Right renal pelvis (tissue), 4 donors: ENCODE data around the gene CNTLN. TPM values are rescaled to one million over a fixed set of nuclear protein-coding genes. Genes with fewer than 3 reads are reported as not detected.
"Not testable (repeated sequence)": the region's sequence is repeated elsewhere in the genome, so short reads cannot be mapped to it uniquely, and the experiment has no call there.

Experiments used
- DNase-seq, 4 donors: peaks; one replicate each; pipeline ENCODE4 v3.0.0-alpha.2; 2013; ENCODE audit warnings: low read depth in 4 of 4, low spot score in 3 of 4, missing footprints in 1 of 4
- polyA plus RNA-seq, 4 donors: library from polyadenylated mRNA; unstranded; fragments of 120-200 nt; gene quantifications; one replicate each; pipeline ENCODE4 v1.2.1, GENCODE V29; 2013; ENCODE audit not compliant: insufficient read length in 4 of 4

Gene CNTLN
- polyA plus RNA-seq, 4 donors: 12.2 to 14.7 (median 14.0) TPM

GRCh38 chr9:17397166-17397728, 262.4 kb downstream of the CNTLN start:
- not testable (repeated sequence) for DNase-seq

- DNase-seq: no peak
These were observed 263.5 kb downstream of the CNTLN start for GRCh38 chr9:17398350-17398749.

DNA sequence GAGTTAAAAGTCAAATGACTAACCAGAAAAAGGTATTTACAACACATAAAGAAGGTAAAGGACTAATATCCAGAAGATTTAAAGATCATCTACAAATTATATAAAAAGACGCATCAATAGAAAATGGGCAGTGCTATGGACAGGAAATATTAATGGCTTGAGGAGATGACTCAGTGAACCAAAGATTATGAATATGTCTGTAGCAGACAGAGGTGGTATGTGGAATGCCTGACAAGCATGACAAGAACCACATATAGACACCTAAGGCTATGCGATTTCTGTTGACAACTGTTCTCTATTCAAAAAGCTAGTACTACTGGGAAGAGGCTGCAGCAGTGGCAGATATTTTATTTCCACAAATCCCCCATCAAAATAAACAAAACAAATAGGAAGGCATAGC, 267.0 kb downstream of the CNTLN start:
- no peak for DNase-seq

- DNase-seq: no peak
These were observed 267.5 kb downstream of the CNTLN start for GRCh38 chr9:17402309-17402708.

DNA sequence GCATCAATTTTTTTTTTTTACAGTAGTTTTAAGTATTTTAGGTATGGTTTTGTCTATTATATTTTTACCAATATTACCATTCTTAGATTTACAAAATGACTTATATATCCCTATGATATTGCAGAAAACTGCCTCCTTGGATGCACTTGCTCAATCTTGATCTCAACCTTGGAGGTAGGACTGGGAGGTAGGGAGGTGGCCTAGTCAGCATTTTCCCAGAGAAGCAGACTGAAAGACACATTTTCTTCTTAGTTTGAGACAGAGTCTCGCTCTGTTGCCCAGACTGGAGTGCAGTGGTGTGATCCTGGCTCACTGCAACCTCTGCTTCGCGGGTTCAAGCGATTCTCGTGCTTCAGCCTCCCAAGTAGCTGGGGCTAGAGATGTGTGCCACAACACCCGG, 268.7 kb downstream of the CNTLN start:
- DNase-seq: no peak

DNA sequence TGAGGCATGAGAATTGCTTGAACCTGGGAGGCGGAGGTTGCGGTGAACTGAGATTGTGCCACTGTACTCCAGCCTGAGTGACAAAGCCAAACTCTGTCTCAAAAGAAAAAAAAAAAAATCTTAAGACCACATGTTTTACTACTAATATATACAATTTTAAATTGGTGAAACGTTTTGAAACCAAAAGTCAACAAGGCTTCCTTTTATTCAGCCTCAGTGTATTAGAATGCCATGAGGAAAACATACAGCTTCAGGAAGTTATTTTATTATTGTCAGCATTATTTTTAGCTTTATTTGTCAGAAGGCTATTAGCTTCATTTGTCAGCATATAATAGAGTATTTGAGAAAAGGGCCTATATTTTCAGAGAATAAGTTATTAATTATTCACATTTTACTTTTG, 280.1 kb downstream of the CNTLN start:
- DNase-seq: no peak

DNA sequence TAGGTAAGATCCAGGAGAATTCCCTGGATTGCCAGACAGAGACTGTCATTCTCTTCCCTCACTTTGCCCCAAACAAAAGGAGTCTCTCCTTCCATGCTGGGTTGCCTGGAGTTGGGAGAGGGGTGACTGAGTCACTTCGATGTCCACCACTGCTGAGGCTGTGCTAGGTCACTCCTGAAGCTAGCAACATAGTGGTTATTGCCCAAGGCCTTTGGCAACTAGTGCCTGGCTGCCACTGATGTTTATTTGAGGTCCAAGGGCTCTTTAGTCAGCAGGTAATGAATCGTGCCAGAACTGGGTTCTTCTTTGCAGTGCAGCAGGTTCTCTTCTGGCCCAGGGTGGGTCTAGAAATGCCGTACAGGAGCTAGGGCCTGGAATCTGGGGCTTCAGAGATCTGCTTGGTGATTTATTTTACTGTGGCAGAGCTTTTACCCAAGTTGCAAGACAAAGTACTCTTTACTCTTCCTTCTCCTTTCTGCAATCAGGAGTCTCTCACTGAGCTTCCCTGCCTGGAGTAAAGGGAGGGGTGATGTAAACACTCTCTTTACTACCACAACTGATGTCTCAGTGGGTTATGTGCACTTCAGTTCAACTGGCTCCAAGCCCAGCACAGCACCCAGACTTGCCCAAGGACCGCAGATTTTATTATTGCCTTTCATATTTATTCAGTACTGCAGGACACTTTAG, 288.3 kb downstream of the CNTLN start:
- DNase-seq: no peak

- no peak for DNase-seq
These were observed 288.8 kb downstream of the CNTLN start for GRCh38 chr9:17423681-17424011.

DNA sequence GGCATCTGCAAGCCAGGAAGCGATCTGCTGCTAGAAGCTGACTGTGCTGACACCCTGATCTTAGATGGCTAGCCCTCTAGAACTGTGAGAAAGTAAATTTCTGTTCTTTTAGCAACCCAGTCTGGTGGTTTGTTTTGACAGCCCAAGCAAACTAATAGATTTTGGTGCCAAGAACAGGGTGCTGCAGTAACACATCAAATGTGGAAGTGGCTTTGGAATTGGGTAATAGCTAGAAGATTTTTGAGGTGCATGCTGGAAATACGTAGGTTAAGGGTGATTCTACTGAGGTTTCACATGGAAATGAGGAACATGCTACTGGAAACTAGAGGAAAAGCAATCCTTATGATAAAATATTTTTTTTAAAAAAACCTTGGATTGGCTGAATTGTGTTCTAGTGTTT, 290.5 kb downstream of the CNTLN start:
- DNase-seq: no peak

DNA sequence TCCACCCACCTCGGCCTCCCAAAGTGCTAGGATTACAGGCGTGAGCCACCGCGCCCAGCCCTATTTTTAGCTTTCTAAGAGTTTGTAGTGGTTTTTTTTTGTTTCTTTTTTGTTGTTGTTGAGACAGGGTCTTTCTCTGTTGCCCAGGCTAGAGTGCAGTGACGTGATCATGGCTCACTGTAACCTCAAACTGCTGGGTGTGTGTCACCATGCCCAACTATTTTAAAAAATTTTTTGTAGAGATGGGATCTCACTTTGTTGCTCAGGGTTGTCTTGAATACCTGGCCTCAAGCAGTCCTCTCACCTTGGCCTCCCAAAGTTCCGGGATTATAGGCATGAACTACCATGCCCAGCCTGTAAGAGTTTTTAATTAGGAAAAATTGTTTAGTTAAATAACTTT, 298.7 kb downstream of the CNTLN start:
- DNase-seq: no peak

GRCh38 chr9:17436854-17437253, 302.0 kb downstream of the CNTLN start:
- DNase-seq: no peak

DNA sequence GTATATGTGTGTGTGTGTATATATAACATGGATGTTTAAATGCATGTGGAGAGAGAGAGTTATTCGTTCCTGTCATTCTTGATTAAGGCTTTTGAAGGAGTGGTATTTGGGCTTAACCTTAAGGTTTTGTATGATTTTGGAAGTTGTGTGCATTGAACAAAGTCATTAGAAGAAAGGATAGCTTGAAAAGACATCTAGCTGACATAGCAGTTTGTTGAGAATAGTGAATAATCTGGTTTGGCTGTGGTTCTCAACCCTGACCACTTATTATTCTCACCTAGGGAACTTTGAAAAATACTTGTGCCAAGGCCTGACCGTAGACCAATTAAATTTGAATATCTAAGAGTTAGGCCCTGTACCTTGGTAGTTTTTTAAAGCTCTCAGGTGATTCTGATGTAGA, 303.0 kb downstream of the CNTLN start:
- no peak for DNase-seq

GRCh38 chr9:17445126-17445525, 310.3 kb downstream of the CNTLN start:
- not testable (repeated sequence) for DNase-seq

DNA sequence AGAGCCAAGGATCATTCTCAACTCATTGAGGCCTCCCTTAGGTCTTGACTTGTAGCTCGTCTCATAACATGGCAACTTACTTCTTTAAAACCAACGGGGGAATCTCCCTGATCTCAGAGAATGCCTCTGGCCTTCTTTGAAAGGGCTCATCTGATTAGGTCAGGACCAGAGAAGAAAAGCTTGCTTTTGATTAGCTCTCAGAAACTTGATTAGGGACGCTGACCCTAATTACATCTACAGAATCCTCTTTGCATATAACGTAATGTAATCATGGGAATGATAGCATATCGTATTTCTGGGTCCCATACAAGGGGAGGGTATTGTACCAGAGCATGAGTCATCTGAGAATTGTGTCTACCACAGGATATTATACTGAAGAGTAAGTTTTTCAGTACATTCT, 318.9 kb downstream of the CNTLN start:
- no peak for DNase-seq

DNA sequence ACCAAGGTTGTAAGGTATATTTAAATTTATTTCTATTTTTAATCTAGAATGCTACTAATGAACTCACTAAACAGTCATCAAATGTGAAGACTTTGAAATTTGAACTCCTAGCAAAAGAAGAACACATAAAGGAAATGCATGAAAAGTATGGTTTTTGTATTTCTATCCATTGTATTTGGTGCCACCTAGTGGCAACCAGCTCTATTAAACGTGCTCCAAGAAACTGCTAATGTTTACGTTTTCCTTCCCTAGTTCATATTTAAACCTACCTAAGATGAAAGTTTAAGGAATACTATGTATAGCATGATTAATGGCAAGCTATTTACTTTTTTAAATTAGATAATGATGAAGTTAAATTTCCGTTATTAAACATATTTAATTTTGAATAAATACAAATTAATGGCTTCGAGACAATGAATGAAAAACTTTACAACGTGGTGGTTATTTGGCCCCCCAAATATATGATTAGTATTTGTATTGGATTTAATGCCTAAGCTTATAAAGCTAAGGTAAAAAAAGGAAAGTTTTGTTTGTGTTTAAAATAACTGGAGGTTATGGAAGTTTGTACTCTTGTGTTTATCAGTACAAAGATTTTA, 328.1 kb downstream of the CNTLN start:
- peak; percentile 38 to 50 (median 48) for DNase-seq

DNA sequence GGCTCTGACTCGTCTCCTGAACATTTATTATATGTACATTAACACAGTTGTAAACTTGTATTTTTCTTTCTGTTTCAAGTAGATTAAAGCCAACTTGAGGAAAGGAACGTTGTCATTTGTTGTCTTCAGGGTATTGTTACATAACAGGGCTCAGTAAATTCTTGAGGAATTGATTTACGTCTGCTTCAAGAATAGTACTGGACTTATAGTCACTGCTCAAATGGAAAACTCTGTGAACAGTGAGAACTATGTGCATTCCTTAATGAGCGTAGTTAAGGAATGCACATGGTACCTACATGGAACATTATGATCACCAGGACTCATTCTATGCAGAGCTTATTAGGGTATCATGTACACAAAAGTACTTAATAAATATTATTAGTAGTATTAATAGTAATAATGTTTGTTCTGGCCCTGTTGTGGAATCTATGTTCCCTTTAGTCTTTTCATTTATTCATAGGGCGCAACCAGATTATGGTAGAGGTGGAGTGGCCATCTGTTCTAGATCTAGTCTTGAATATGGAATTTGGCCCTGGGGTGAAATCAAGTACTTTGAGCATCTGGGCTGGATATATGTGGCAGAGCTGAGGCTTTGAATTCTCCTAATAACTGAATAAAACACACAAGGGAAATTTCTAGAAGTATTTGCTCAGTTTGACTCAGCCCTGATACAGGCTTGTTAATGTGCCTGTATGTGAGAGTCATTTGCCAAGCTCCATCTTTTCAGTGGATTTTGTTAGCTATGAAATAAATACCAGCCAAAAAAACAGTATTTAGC, 335.4 kb downstream of the CNTLN start:
- no peak for DNase-seq

- DNase-seq: no peak
These were observed 337.3 kb downstream of the CNTLN start for GRCh38 chr9:17472126-17472525.

GRCh38 chr9:17476401-17476800, 341.6 kb downstream of the CNTLN start:
- DNase-seq: no peak

GRCh38 chr9:17477816-17478215, 343.0 kb downstream of the CNTLN start:
- no peak for DNase-seq

GRCh38 chr9:17480966-17481365, 346.1 kb downstream of the CNTLN start:
- no peak for DNase-seq

DNA sequence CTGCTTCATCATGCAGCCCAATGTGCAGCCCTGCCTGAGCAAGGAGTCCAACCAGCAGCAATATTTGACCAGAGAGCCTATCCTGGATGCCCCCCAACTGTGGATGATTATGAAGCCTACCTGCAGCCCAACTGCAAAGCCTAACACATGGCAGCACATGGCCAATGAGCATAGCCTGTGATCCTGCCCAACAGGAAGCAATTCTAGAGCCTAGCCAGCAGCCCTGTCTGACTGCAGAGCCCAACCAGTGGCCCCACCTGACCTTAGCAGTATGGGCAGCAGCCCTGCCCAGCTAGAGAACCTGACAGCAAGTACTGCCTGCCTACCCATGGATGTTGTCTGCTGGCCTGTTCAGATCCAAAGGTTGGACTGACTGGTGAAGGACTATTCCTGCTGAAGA, 346.7 kb downstream of the CNTLN start:
- no peak for DNase-seq

DNA sequence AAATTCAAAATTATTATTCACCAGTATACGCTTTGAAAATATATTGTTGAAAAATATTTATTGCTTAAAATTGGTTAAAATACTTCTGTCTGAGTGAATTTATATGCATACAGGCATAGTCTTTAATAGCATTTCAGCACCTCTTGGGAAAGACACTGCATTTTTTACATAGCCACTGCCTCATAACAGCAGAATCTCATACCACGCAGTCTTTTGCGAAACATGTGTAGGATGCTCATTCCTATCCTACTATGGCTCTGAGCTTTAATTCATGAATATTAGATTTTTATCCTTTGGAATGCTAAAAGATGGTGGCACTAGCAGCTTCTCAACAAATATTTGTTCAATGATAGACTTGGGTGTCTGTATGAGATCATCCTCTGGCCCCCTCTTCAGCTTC, 350.1 kb downstream of the CNTLN start:
- DNase-seq: no peak
